Right ventricle myocardium inferior (tissue), 1 donor: ENCODE measurements around the gene SLC28A1. TPM values are rescaled to one million over a fixed set of nuclear protein-coding genes. Genes with fewer than 3 reads are reported as not detected.
"Not testable (repeated sequence)": the region's sequence is repeated elsewhere in the genome, so short reads cannot be mapped to it uniquely, and the experiment has no call there.

Source experiments
- ATAC-seq: fragments of 200-7000 bp; cut with Tn5 transposase; one replicate; pipeline ENCODE4 v1.9.1; 2020; ENCODE audit warnings: mild to moderate bottlenecking, moderate library complexity
- DNase-seq: peaks from one replicate; pipeline ENCODE4 v3.0.0; 2021; ENCODE audit errors: missing footprints
- intact Hi-C: fragments of 100-400 bp; cut with DNase I; formaldehyde crosslinking; loops from one replicate; pipeline ENCODE4 v1.11.0; 2022
- total RNA-seq: library from RNA; stranded (reverse); fragmentation: NEBNext Ultra II Directional; extraction: Animal tissue kit (Norgen Biotek cat#: 25700); gene quantifications from one replicate; pipeline ENCODE4 v1.2.1, GENCODE V29; 2021
- donor health status: DM: no; HTN: yes; CAD: no; lungs with severe emphysema.

SLC28A1 gene
- total RNA-seq, 1 donor from 2014 or later: 0.24 TPM

DNA sequence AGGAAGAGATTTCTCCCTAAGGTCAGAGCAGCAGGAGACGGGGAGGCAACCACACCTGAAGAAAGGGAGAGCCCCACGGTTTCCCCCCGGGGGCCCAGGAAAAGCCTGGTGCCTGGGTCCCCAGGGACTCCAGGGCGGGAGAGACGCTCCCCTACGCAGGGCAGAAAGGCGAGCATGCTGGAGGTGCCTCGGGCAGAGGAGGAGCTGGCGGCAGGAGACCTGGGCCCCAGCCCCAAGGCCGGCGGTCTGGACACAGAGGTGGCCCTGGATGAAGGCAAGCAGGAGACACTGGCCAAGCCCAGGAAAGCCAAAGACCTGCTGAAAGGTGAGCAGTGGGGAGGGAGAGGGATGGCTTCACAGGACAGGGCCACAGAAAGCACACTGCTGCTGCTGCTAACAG, 26.2 kb upstream of the SLC28A1 start:
- intact Hi-C loops: no loop called here
- DNase-seq: no peak

DNA sequence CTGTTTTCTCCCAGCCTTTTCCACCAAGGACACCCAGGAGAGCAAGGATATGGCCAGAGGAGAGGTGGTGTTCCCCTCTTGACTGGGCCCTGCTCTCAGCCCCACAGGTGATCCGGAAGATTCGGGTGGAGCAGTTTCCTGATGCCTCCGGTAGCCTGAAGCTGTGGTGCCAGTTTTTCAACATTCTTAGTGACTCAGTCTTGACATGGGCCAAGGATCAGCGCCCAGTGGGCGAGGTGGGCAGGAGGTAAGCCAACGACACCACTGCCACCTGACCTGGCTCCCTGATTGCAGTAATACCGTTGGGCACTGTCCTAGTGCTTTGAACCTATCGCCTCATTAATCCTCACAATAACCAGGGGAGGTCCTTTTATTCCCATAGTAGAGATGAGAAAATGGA, 25.3 kb upstream of the SLC28A1 start:
- intact Hi-C loops: no loop called here
- ATAC-seq (no peak), DNase-seq (no peak)

More for the DNA sequence above, 26.2 kb upstream of the SLC28A1 start:
- ATAC-seq: no peak

- intact Hi-C loops: loop anchor here (5.0 to 10.0 kb wide), 2 partner anchors 68 to 275 kb away; no protein-coding TSS in a partner anchor
- ATAC-seq (no peak), DNase-seq (no peak)
These were observed 24.8 kb upstream of the SLC28A1 start for GRCh38 chr15:84859651-84860050.

DNA sequence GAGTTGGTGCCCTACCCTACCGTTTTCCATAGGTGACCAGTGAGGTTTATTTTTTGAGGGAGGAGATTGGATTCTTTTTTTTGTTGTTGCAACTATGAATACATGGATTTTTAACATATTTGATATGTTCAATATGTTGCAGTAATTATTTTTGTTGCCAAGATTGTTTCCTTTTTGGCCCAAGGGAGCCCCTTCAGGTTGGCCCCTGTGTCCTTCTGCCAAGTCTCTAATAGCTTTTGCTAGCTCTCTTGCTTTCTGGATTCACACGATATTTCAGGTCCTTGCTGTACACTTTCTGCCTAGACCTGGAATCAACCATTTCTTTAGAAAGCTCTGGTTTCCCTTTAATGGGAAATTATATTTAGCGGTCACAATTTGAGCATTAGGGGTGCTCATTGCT, 22.7 kb upstream of the SLC28A1 start:
- no peak for DNase-seq
- no peak for ATAC-seq
- intact Hi-C loops: loop anchor here (5.0 to 10.0 kb wide), 2 partner anchors 66 to 277 kb away; no protein-coding TSS in a partner anchor

GRCh38 chr15:84862214-84862975, 22.1 kb upstream of the SLC28A1 start:
- intact Hi-C loops: loop anchor here (5.0 to 10.0 kb wide), 2 partner anchors 65 to 278 kb away; no protein-coding TSS in a partner anchor
- DNase-seq (no peak), ATAC-seq (no peak)

DNA sequence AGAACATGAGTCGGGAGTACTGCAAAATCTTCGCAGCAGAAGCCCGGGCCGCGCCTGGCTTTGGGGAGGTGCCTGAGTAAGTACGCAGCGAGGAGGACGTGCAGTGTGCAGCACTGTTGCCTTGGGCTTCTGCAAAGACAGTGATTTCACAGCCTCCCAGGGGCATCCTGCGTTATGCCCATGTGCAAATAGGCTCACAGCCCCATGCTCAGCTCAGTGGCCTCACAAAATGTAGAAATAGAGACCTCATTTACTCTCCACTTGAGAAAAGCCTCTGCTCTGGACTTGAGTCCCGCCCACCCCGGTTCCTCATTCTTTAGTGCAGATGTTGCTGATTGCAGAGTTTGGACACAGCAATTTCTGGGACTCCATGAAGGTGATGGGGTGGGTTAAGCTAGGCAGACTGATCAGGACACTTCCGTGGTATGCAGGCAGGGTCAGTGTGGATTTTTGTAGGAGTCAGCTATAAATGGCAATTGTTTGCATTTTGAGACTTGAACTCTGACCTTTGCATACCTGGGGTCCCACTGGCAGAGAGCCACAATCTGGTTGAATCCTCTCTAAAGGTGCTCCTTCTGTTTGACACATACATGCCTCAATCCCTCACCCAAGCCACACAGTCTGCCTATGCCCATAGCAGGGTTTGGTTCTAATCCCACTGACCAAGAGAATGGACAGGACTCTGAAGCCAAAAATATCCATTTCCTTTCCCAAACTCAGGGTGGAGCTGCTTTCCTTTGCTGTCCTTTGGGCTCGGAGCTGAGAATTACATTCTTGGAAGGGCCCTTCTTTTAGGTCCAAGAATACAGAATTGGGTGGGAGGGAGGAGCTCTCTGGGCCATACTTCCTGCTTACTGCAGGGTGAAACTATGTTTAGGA, 20.7 kb upstream of the SLC28A1 start:
- intact Hi-C loops: loop anchor here (5.0 to 10.0 kb wide), 2 partner anchors 63 to 279 kb away; no protein-coding TSS in a partner anchor
- no peak for DNase-seq
- peak; percentile 52 for ATAC-seq

- DNase-seq (no peak), ATAC-seq (peak; percentile 60)
- intact Hi-C loops: loop anchor here (5.0 to 10.0 kb wide), 2 partner anchors 63 to 280 kb away; no protein-coding TSS in a partner anchor
These were observed 20.0 kb upstream of the SLC28A1 start for GRCh38 chr15:84864444-84864795.

DNA sequence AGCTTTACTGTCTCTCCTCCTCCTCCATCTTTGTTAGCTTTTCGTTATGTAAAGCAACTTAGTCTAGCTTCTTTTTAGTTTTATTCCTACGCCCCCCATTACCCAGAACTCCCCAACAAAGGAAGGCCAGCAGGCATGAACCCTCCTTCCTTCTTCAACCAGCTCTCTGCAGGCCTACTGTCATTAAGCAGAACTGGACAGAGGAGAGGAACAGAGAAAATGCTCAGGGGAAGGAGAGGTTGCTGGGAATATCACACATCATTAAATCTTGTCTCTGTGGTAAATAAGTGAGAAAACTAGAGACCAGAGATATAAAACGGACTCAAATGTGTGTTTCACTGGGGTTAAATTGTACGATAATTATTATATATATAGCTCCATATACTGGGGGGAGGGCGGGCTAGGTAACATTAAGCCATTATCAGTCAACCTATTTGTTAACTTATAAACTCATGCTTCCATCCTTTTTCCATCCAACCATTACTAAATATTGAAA, 19.3 kb upstream of the SLC28A1 start:
- intact Hi-C loops: loop anchor here (10.0 kb wide), 1 partner anchor 280 kb away; no protein-coding TSS in a partner anchor
- no peak for ATAC-seq
- no peak for DNase-seq

- ATAC-seq: no peak
- intact Hi-C loops: loop anchor here (10.0 kb wide), 1 partner anchor 283 kb away; no protein-coding TSS in a partner anchor
- no peak for DNase-seq
These were observed 16.2 kb upstream of the SLC28A1 start for GRCh38 chr15:84868037-84868880.

DNA sequence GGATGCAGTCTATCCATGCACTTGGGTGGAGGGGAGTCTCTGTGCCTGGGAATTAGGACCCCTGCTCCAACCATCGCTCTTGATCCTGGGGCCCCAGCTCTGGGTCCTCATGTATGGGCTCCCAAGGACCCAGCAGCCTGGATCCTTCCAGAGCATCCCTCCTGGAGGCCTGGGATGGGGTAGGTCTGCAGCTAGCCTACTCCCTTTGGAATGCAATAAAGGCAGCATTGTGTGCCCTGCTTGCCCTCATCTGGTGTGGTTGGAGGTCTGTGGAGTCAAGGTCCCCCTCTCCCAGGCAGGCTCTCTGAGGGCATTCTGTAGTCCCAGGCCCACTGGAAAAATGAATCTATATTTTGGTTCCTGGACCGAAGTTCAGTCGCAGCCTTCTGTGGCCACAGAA, 15.0 kb upstream of the SLC28A1 start:
- ATAC-seq: no peak
- DNase-seq: no peak
- intact Hi-C loops: loop anchor here (10.0 kb wide), 1 partner anchor 285 kb away; no protein-coding TSS in a partner anchor

DNA sequence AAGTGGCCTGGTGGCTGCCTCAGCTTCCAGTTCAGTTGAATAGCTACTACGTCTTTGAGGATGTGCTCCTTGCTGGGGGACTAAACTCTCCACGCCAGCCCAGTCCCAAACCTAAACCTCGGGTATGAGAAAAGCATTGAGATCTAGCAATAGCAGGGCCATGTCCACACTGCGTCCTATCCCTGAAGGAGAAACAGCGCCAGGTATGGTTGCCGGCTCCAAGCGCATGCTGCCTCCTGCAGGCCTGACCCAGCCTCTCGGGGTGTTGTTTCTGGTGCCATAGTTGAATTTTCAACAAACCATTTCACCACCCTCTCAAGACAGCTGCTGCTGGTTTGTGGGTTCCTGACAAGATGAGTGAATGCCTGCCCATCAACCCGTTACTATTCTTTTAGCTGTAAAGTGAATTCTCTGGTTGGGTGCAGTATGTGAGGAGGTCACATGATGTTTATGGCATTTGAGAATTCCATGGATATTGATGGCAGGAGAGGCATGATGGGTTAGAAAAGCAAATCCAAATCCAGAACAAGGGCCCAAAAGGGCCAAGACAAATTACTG, 13.0 kb upstream of the SLC28A1 start:
- DNase-seq: no peak
- peak; percentile 36 for ATAC-seq
- intact Hi-C loops: no loop called here

GRCh38 chr15:84872009-84872910, 12.2 kb upstream of the SLC28A1 start:
- ATAC-seq (peak; percentile 15), DNase-seq (no peak)
- intact Hi-C loops: no loop called here

GRCh38 chr15:84873997-84874396, 10.5 kb upstream of the SLC28A1 start:
- intact Hi-C loops: no loop called here
- ATAC-seq (no peak), DNase-seq (no peak)

GRCh38 chr15:84874981-84875699, 9.3 kb upstream of the SLC28A1 start:
- ATAC-seq: no peak
- intact Hi-C loops: no loop called here

GRCh38 chr15:84876269-84876668, 8.2 kb upstream of the SLC28A1 start:
- DNase-seq: no peak
- intact Hi-C loops: no loop called here
- ATAC-seq: no peak

More at GRCh38 chr15:84874981-84875699, 9.3 kb upstream of the SLC28A1 start:
- DNase-seq: no peak

DNA sequence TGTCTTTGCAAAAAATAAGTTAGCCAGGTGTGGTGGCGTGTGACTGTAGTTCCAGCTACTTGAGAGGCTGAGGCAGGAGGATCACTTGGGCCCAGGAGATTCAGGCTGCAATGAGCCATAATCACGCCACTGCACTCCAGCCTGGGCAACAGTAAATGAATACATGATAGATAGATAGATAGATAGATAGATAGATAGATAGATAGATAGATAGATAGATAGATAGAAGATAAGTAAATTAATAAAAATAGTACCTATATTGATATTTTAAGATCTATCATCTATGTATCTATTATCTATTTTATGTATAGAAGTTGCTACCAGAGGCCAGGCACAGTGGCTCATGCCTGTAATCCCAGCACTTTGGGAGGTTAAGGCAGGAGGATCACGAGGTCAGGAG, 6.8 kb upstream of the SLC28A1 start:
- DNase-seq, intact Hi-C loops, ATAC-seq: not testable (repeated sequence)
